H9 (cell line): Measurements from ENCODE around the gene VGLL3. TPM values are rescaled to one million over a fixed set of nuclear protein-coding genes. Genes with fewer than 3 reads are reported as not detected.

Experiments used
- DNase-seq: peaks from one replicate; pipeline ENCODE4 v3.0.0-alpha.2; 2017
- H2AFZ ChIP-seq: one replicate; pipeline ENCODE4 v1.6.1; 2013; ENCODE audit warnings: mild to moderate bottlenecking, low read length, control low read depth, moderate library complexity
- H2AK5ac ChIP-seq: 2 replicates; pipeline ENCODE4 v1.6.1; 2013; ENCODE audit warnings: low read length, control low read depth, mixed read lengths; ENCODE audit not compliant: insufficient read length
- H2BK120ac ChIP-seq: one replicate; pipeline ENCODE4 v1.6.1; 2013; ENCODE audit warnings: low read depth, mild to moderate bottlenecking, low read length, control low read depth, inconsistent platforms; ENCODE audit not compliant: poor library complexity, severe bottlenecking
- H2BK12ac ChIP-seq: 2 replicates; pipeline ENCODE4 v1.6.1; 2013; ENCODE audit warnings: low read length, control low read depth, mixed read lengths, low read depth; ENCODE audit not compliant: insufficient read length
- H2BK15ac ChIP-seq: 2 replicates; pipeline ENCODE4 v1.6.1; 2013; ENCODE audit warnings: low read depth, low read length, control low read depth
- H2BK20ac ChIP-seq: one replicate; pipeline ENCODE4 v1.6.1; 2013; ENCODE audit warnings: low read depth, mild to moderate bottlenecking, low read length, control low read depth, inconsistent platforms; ENCODE audit not compliant: poor library complexity, severe bottlenecking
- H2BK5ac ChIP-seq: 2 replicates; pipeline ENCODE4 v1.6.1; 2013; ENCODE audit warnings: low read length, control low read depth, mixed read lengths; ENCODE audit not compliant: insufficient read length
- H3K14ac ChIP-seq: 2 replicates; pipeline ENCODE4 v1.6.1; 2013; ENCODE audit warnings: low read length, control low read depth; ENCODE audit not compliant: insufficient read depth
- H3K18ac ChIP-seq: 2 replicates; pipeline ENCODE4 v1.6.1; 2013; ENCODE audit warnings: low read depth, mild to moderate bottlenecking, mixed read lengths, low read length, control low read depth; ENCODE audit not compliant: insufficient read length
- H3K23ac ChIP-seq: 2 replicates; pipeline ENCODE4 v1.6.1; 2013; ENCODE audit warnings: low read length, control low read depth, mixed read lengths, low read depth; ENCODE audit not compliant: insufficient read length
- H3K23me2 ChIP-seq: 2 replicates; pipeline ENCODE4 v1.6.1; 2013; ENCODE audit warnings: low read depth, mild to moderate bottlenecking, mixed read lengths, low read length, control low read depth; ENCODE audit not compliant: insufficient read length, poor library complexity, severe bottlenecking
- H3K27ac ChIP-seq: 2 replicates; pipeline ENCODE4 v1.5.1; 2013; ENCODE audit warnings: low read length, control low read depth, mixed read lengths, low read depth; ENCODE audit not compliant: insufficient read length
- H3K27me3 ChIP-seq: 2 replicates; pipeline ENCODE4 v1.6.1; 2013; ENCODE audit warnings: low read length, control low read depth, inconsistent platforms; ENCODE audit not compliant: insufficient read depth
- H3K4ac ChIP-seq: 2 replicates; pipeline ENCODE4 v1.6.1; 2013; ENCODE audit warnings: low read depth, mild to moderate bottlenecking, control low read depth, inconsistent platforms, low read length, moderate library complexity
- H3K4me1 ChIP-seq: 2 replicates; pipeline ENCODE4 v1.6.1; 2013; ENCODE audit warnings: low read length, control low read depth, inconsistent platforms; ENCODE audit not compliant: insufficient read depth
- H3K4me2 ChIP-seq: 2 replicates; pipeline ENCODE4 v1.6.1; 2013; ENCODE audit warnings: low read length, control low read depth, mixed read lengths; ENCODE audit not compliant: insufficient read length, insufficient read depth
- H3K56ac ChIP-seq: 2 replicates; pipeline ENCODE4 v1.6.1; 2013; ENCODE audit warnings: low read depth, mild to moderate bottlenecking, mixed read lengths, low read length, control low read depth; ENCODE audit not compliant: insufficient read length
- H3K79me1 ChIP-seq: 2 replicates; pipeline ENCODE4 v1.6.1; 2013; ENCODE audit warnings: low read depth, mild to moderate bottlenecking, moderate library complexity, low read length, control low read depth, inconsistent platforms; ENCODE audit not compliant: insufficient read depth, poor library complexity, severe bottlenecking
- H3K79me2 ChIP-seq: 2 replicates; pipeline ENCODE4 v1.6.1; 2013; ENCODE audit warnings: low read length, control low read depth, inconsistent platforms; ENCODE audit not compliant: insufficient read depth
- H3K9ac ChIP-seq: 2 replicates; pipeline ENCODE4 v1.6.1; 2013; ENCODE audit warnings: low read length, control low read depth, mixed read lengths; ENCODE audit not compliant: insufficient read length; ENCODE audit errors: extremely low read depth
- H3K9me3 ChIP-seq: one replicate; pipeline ENCODE4 v1.6.1; 2013; ENCODE audit warnings: low read depth, low read length, inconsistent platforms; ENCODE audit not compliant: control insufficient read depth
- H3T11ph ChIP-seq: one replicate; pipeline ENCODE4 v1.6.1; 2013; ENCODE audit warnings: mild to moderate bottlenecking, low read length, control low read depth, inconsistent platforms
- H4K20me1 ChIP-seq: one replicate; pipeline ENCODE4 v1.6.1; 2013; ENCODE audit not compliant: control insufficient read depth, insufficient read length, insufficient read depth
- H4K5ac ChIP-seq: 2 replicates; pipeline ENCODE4 v1.6.1; 2013; ENCODE audit warnings: low read depth, mild to moderate bottlenecking, mixed read lengths, low read length, control low read depth; ENCODE audit not compliant: insufficient read length
- H4K8ac ChIP-seq: replicated peaks from 2 replicates; pipeline ENCODE4 v1.6.1; 2013; ENCODE audit warnings: low read length, control low read depth, mixed read lengths, low read depth; ENCODE audit not compliant: insufficient read length
- H4K91ac ChIP-seq: 2 replicates; pipeline ENCODE4 v1.6.1; 2013; ENCODE audit warnings: low read depth, mild to moderate bottlenecking, moderate library complexity, mixed read lengths, low read length, control low read depth; ENCODE audit not compliant: insufficient read length
- H3K27ac Mint-ChIP-seq, 3 experiments: 2 replicates in 2 of 3; 3 replicates in 1 of 3; pipeline ENCODE4 v1.8.0; 2020 to 2021; ENCODE audit warnings: mixed read lengths in 3 of 3, mild to moderate bottlenecking in 1 of 3, moderate library complexity in 1 of 3
- H3K27me3 Mint-ChIP-seq: 2 replicates; pipeline ENCODE4 v1.8.0; 2021; ENCODE audit warnings: low read depth, mild to moderate bottlenecking, moderate library complexity, mixed read lengths
- H3K36me3 Mint-ChIP-seq, 3 experiments: 2 replicates in 2 of 3; 3 replicates in 1 of 3; pipeline ENCODE4 v1.8.0; 2020 to 2021; ENCODE audit warnings: low read depth in 3 of 3, mixed read lengths in 3 of 3; ENCODE audit not compliant: insufficient read depth in 1 of 3
- H3K4me1 Mint-ChIP-seq, 2 experiments: 2 replicates each; pipeline ENCODE4 v1.8.0; 2020; ENCODE audit warnings: mixed read lengths in 2 of 2
- H3K4me3 Mint-ChIP-seq, 2 experiments: 2 replicates in 1 of 2; 3 replicates in 1 of 2; pipeline ENCODE4 v1.8.0; 2020 to 2021; ENCODE audit warnings: mild to moderate bottlenecking in 2 of 2, mixed read lengths in 2 of 2, moderate library complexity in 1 of 2
- H3K9me3 Mint-ChIP-seq, 2 experiments: 2 replicates in 1 of 2; 3 replicates in 1 of 2; pipeline ENCODE4 v1.8.0; 2020; ENCODE audit warnings: mild to moderate bottlenecking in 2 of 2, mixed read lengths in 2 of 2, moderate library complexity in 1 of 2
- WGBS: extraction: QIAGEN DNeasy Blood & Tissue Kit; methylation state at CpG from one replicate; pipeline ENCODE4 v1.1.7; 2013; ENCODE audit warnings: missing lambda C conversion rate, low lambda C conversion rate, mixed read lengths; ENCODE audit not compliant: insufficient read length; ENCODE audit errors: extremely low coverage; 5-methylcytosine and 5-hydroxymethylcytosine counted together
- total RNA-seq: library from RNA; stranded (reverse); gene quantifications from 2 replicates; pipeline ENCODE4 v1.2.1, GENCODE V29; 2021
- TF ChIP-seq, protein P1 (sequence below): fragments of 200-600 bp; sonication (generic); conservative IDR thresholded peaks from 3 replicates; pipeline ENCODE4 v1.8.0; 2021; ENCODE audit warnings: antibody characterized with exemption, mild to moderate bottlenecking

The VGLL3 gene
- total RNA-seq, 1 experiment from 2014 or later = 19.7 TPM

DNA sequence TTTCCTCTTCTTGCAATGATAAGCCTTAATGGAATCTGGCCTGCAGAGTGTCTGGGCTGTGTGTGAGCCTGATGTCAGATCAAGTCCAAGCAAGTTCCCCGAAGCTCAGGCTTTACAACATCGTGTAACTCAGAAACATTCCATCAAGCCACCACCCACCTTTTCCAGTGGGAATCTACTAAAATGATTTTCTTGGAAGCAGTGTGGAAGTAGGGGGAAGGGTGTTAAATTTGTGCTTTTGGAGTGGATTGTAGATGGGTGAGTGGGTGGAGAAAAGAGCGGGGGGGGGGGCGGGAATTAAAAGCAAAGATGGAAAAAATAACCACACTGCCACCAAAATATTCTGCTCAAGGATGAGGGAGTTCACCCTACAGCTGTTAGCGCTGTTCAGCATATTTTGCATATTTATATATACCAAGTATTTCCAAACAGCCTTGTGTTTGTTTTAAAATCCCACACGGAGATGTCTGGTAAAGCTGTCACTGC lies 53.6 kb downstream of the VGLL3 start:
- Histone ChIP-seq H2BK5ac (no peak overlapping the region), H3K23me2 (no peaks in the 10 kb centered on the region), H2BK12ac (no peak overlapping the region), H2AFZ (no peak overlapping the region), H4K91ac (no peak overlapping the region), H4K8ac (no peak overlapping the region), H3K27me3 (no peaks in the 10 kb centered on the region), H2BK15ac (no peak overlapping the region), H2BK20ac (no peak overlapping the region), H2AK5ac (no peak overlapping the region), H3K4me1 (no peaks in the 10 kb centered on the region), H4K20me1 (no peaks in the 10 kb centered on the region), H3K79me2 (no peaks in the 10 kb centered on the region), H3K4me2 (no peak overlapping the region), H3T11ph (no peak overlapping the region), H3K18ac (no peak overlapping the region), H3K56ac (no peak overlapping the region), H3K23ac (no peak overlapping the region), H2BK120ac (no peak overlapping the region), H3K14ac (no peak overlapping the region), H3K4ac (no peak overlapping the region), H4K5ac (no peak overlapping the region), H3K9ac (no peak overlapping the region), H3K27ac (no peak overlapping the region), H3K79me1 (no peaks in the 10 kb centered on the region), H3K9me3 (no peaks in the 10 kb centered on the region)
- DNase-seq = no peak
- Mint-ChIP-seq H3K36me3 (peaks cover 0 to 4% (median 0%) of the 10 kb centered on the region in 3 experiments; a peak in 2 of 7 replicates), H3K27ac (peak overlapping the region in 1 of 3 experiments; percentile 55; a peak in 1 of 7 replicates), H3K9me3 (no peaks in the 10 kb centered on the region), H3K27me3 (no peaks in the 10 kb centered on the region), H3K4me1 (peaks cover 3 to 5% of the 10 kb centered on the region in 2 experiments; a peak in 2 of 4 replicates), H3K4me3 (no peak overlapping the region)
- no CpG with 5 or more reads among the region's 6 CpGs for WGBS
- TF ChIP-seq, protein P1, sequence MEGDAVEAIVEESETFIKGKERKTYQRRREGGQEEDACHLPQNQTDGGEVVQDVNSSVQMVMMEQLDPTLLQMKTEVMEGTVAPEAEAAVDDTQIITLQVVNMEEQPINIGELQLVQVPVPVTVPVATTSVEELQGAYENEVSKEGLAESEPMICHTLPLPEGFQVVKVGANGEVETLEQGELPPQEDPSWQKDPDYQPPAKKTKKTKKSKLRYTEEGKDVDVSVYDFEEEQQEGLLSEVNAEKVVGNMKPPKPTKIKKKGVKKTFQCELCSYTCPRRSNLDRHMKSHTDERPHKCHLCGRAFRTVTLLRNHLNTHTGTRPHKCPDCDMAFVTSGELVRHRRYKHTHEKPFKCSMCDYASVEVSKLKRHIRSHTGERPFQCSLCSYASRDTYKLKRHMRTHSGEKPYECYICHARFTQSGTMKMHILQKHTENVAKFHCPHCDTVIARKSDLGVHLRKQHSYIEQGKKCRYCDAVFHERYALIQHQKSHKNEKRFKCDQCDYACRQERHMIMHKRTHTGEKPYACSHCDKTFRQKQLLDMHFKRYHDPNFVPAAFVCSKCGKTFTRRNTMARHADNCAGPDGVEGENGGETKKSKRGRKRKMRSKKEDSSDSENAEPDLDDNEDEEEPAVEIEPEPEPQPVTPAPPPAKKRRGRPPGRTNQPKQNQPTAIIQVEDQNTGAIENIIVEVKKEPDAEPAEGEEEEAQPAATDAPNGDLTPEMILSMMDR = no peak
